ENCODE results near the gene CTNNA2. TPM values are rescaled to one million over a fixed set of nuclear protein-coding genes. Genes with fewer than 3 reads are reported as not detected.

Gene CTNNA2
- total and polyA plus RNA-seq, 2 of the 8 experiments (the other 6 are each of a cell fraction or from before 2014, with no cell fraction given): 3.9 to 9.0 TPM

DNA sequence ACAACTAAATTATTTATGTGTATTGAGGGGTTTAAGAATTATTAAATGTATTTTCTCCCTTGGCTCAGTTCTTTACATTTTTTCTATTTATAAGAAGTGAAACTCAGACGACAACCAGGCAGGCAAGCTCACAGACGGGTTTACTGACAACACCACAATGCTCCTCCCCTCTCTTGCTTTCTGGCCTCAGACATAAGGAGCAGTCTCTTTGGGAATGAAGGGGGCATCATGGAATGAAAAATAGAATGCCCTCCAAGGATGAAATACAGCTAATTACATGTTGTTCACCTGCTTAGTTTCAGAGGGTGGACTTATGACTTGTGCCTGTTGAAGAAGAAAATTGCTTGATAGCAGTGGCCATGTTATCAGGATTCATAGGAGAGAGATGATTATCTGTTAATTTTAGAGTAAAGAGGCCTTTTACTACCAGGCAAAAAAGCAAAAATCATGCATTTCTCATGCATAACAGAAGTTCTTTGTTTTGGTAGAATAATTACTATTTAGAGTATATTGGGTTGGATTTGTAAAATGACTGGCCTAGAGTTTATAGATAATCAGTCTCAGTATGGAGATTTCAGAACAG, 963.8 kb downstream of the CTNNA2 start:
- no peak overlapping the region for H2BK120ac ChIP-seq (replicated peaks; ENCODE audit: low read depth, low read length)
- 74% methylated on average over 2 of the region's 2 CpGs; no CpG with 5 or more reads in 1 of the 2 experiments for WGBS, 2 experiments (ENCODE audit: extremely low coverage in 1 of 2, insufficient coverage in 1 of 2, insufficient read length in 1 of 2, insufficient replicate concordance in 2 of 2, low coverage in 1 of 2, low lambda C conversion rate in 2 of 2, missing lambda C conversion rate in 1 of 2)
- H3K23ac ChIP-seq (ENCODE audit: insufficient read length): no peak overlapping the region
- H3K27me3 ChIP-seq (replicated peaks in 1 of 4; ENCODE audit: control insufficient read depth in 3 of 4, extremely low read depth in 1 of 4, insufficient read depth in 3 of 4, low read length in 3 of 4): no peaks in the 10 kb centered on the region
- H3K4me2 ChIP-seq (ENCODE audit: insufficient read depth in 1 of 2, low read depth in 2 of 2, low read length in 2 of 2): no peak overlapping the region
- H3K4ac ChIP-seq (replicated peaks; ENCODE audit: insufficient read length, low read depth, low read length): no peak overlapping the region
- no peaks in the 10 kb centered on the region for H3K9me3 ChIP-seq (ENCODE audit: insufficient read depth in 2 of 2, low read depth in 1 of 2, low read length in 1 of 2)
- no peak overlapping the region for H2BK20ac ChIP-seq (ENCODE audit: low read length)
- FAIRE-seq (no peak), DNase-seq (ENCODE audit: low read depth in 1 of 2, low spot score in 2 of 2) (no peak)
- no peak overlapping the region for H3K56ac ChIP-seq (replicated peaks; ENCODE audit: insufficient read length, low read depth, low read length)
- no peak overlapping the region for H4K91ac ChIP-seq (replicated peaks; ENCODE audit: insufficient read length, low read length)
- POLR2A ChIA-PET (ENCODE audit: partially characterized antibody): no interaction called here
- no peak overlapping the region for H2BK12ac ChIP-seq (ENCODE audit: low read depth, low read length)
- H3K23me2 ChIP-seq (ENCODE audit: low read depth, low read length): no peaks in the 10 kb centered on the region
- TF ChIP-seq RBBP5 (IDR thresholded peaks at IDR 0.05; ENCODE audit: borderline replicate concordance, low read depth, low read length) (no peak), SP2 (IDR thresholded peaks at IDR 0.05; ENCODE audit: low read length) (no peak), TEAD4 (IDR thresholded peaks at IDR 0.05; ENCODE audit: low read depth, low read length) (no peak), SIX5 (IDR thresholded peaks at IDR 0.05; ENCODE audit: low read depth, low read length) (no peak)
- no peaks in the 10 kb centered on the region for H3K36me3 ChIP-seq (ENCODE audit: control insufficient read depth in 2 of 4, insufficient read depth in 4 of 4, low read length in 3 of 4)
- CTCF ChIA-PET (ENCODE audit: partially characterized antibody): interaction anchor here (0.6 to 1.1 kb wide), 2 partner anchors 15 to 292 kb away, joined by 3 read pairs; no protein-coding TSS in a partner anchor
- no peak overlapping the region for H3K9ac ChIP-seq (replicated peaks in 1 of 4; ENCODE audit: extremely low read depth in 1 of 4, low read depth in 3 of 4, low read length in 3 of 4)
- no peak overlapping the region for H3K14ac ChIP-seq (ENCODE audit: insufficient read length)
- no peaks in the 10 kb centered on the region for H3K79me1 ChIP-seq (ENCODE audit: low read depth, low read length)
- no peaks in the 10 kb centered on the region for H4K20me1 ChIP-seq (replicated peaks in 1 of 2; ENCODE audit: control insufficient read depth in 1 of 2, insufficient read depth in 2 of 2, low read length in 2 of 2)
- H3K4me1 ChIP-seq (replicated peaks in 1 of 4; ENCODE audit: control insufficient read depth in 3 of 4, insufficient read depth in 4 of 4, low read length in 3 of 4): no peaks in the 10 kb centered on the region
- no peaks in the 10 kb centered on the region for H3K79me2 ChIP-seq (ENCODE audit: control insufficient read depth in 1 of 2, insufficient read depth in 2 of 2, low read length in 2 of 2)
- no peak overlapping the region for H2AFZ ChIP-seq (ENCODE audit: low read length)
- no peak overlapping the region for H2AK5ac ChIP-seq (ENCODE audit: low read depth, low read length)
- H3K18ac ChIP-seq (ENCODE audit: extremely low read depth, low read length): no peak overlapping the region
- H3K27ac ChIP-seq (ENCODE audit: low read depth, low read length): no peak overlapping the region
- no peak overlapping the region for H4K5ac ChIP-seq (ENCODE audit: insufficient read length, low read depth, low read length)
- no peak overlapping the region for H4K8ac ChIP-seq (ENCODE audit: extremely low read depth, insufficient read depth, low read length)
- H2BK5ac ChIP-seq (ENCODE audit: low read depth, low read length): no peak overlapping the region
- H2BK15ac ChIP-seq (ENCODE audit: low read length): no peak overlapping the region
- H3K4me3 ChIP-seq (ENCODE audit: extremely low read depth in 1 of 4, insufficient read depth in 2 of 4, low read depth in 3 of 4, low read length in 4 of 4): no peak overlapping the region

Measured in H1 (cell line).